Panc1 (cell line): ENCODE results near the gene EPN2.

Experiments used
- CTCF ChIP-seq: fragments of 450-650 bp; IDR thresholded peaks from 2 replicates; pipeline ENCODE4 v1.5.1; 2017; ENCODE audit warnings: mild to moderate bottlenecking
- POLR2AphosphoS5 ChIP-seq: IDR thresholded peaks from 2 replicates; pipeline ENCODE4 v1.6.1; 2012; ENCODE audit warnings: mild to moderate bottlenecking, low read depth, low read length, moderate library complexity
- REST ChIP-seq, 2 experiments: IDR thresholded peaks; 2 replicates each; pipeline ENCODE4 v1.6.1; 2011 to 2012; ENCODE audit warnings: low read depth in 2 of 2, control low read depth in 1 of 2, low read length in 1 of 2, mild to moderate bottlenecking in 1 of 2, moderate library complexity in 1 of 2; ENCODE audit not compliant: insufficient read depth in 1 of 2

GRCh38 chr17:19255279-19255678 is 18.1 kb downstream of the EPN2 start:
- TF ChIP-seq REST (IDR thresholded peaks at IDR 0.05; ENCODE audit: insufficient read depth in 1 of 2, low read depth in 2 of 2, low read length in 1 of 2) (no peak), POLR2AphosphoS5 (no peak), CTCF (no peak)
